ENCODE data around the gene WDR5. TPM values are rescaled to one million over a fixed set of nuclear protein-coding genes. Genes with fewer than 3 reads are reported as not detected.

The WDR5 gene
- total and polyA plus RNA-seq, 2 of the 13 experiments (the other 11 are each of a cell fraction or from before 2014, with no cell fraction given), result 34.3 TPM

DNA sequence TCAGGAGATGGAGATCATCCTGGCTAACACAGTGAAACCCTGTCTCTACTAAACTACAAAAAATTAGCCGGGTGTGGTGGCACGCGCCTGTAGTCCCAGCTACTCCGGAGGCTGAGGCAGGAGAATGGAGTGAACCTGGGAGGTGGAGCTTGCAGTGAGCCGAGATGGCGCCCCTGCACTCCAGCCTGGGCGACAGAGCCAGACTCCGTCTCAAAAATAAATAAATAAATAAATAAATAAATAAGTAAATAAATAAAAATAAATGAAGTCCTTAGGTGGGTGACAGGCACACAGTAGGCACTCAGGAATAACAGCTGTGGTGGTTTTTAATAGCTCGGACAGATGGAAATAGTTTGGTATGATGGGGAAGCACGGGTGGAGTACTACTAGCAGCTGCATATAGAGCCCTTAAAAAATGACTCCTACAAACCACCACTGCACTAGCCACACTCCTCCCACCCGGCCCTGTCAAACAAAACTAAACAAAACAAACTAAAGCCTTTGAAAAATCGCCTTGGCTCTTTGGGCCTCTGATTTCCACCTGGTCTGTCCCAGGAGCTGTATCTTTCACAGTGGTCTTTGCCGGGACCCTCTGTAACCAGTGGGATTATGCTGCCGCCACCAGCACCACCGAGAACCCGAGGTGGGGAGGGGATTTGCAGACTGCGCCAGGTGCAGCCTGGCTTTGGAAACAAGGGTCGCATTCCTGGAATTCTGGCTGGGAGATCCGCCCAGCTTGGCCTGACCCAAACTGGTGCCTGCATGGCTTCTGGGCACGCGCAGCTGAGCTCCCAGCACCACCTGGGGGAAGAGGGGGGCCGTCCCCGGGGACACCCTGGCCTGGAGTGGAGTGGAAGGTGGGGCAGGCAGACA, 5.1 kb upstream of the WDR5 start (continued):
- TF ChIP-seq, protein P1, sequence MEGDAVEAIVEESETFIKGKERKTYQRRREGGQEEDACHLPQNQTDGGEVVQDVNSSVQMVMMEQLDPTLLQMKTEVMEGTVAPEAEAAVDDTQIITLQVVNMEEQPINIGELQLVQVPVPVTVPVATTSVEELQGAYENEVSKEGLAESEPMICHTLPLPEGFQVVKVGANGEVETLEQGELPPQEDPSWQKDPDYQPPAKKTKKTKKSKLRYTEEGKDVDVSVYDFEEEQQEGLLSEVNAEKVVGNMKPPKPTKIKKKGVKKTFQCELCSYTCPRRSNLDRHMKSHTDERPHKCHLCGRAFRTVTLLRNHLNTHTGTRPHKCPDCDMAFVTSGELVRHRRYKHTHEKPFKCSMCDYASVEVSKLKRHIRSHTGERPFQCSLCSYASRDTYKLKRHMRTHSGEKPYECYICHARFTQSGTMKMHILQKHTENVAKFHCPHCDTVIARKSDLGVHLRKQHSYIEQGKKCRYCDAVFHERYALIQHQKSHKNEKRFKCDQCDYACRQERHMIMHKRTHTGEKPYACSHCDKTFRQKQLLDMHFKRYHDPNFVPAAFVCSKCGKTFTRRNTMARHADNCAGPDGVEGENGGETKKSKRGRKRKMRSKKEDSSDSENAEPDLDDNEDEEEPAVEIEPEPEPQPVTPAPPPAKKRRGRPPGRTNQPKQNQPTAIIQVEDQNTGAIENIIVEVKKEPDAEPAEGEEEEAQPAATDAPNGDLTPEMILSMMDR (CRISPR knock-in tag; IDR thresholded peaks at IDR 0.05), result 0 out of 2 replicates have a peak, but pooled peaks have one; percentile 17
- no peak for TF ChIP-seq ZNF782 (CRISPR knock-in tag; IDR thresholded peaks at IDR 0.05; ENCODE audit: borderline replicate concordance)
- TF ChIP-seq AHR (CRISPR knock-in tag; IDR thresholded peaks at IDR 0.05), result 0 out of 2 replicates have a peak, but pooled peaks have one; percentile 30
- no peak for TF ChIP-seq FOXA1 (IDR thresholded peaks at IDR 0.05)
- peak; percentile 25; the same call in 1 of the 2 replicates for TF ChIP-seq FOXA1 (CRISPR knock-in tag; IDR thresholded peaks at IDR 0.05)
- TF ChIP-seq, protein P2, sequence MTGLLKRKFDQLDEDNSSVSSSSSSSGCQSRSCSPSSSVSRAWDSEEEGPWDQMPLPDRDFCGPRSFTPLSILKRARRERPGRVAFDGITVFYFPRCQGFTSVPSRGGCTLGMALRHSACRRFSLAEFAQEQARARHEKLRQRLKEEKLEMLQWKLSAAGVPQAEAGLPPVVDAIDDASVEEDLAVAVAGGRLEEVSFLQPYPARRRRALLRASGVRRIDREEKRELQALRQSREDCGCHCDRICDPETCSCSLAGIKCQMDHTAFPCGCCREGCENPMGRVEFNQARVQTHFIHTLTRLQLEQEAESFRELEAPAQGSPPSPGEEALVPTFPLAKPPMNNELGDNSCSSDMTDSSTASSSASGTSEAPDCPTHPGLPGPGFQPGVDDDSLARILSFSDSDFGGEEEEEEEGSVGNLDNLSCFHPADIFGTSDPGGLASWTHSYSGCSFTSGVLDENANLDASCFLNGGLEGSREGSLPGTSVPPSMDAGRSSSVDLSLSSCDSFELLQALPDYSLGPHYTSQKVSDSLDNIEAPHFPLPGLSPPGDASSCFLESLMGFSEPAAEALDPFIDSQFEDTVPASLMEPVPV (CRISPR knock-in tag; IDR thresholded peaks at IDR 0.05), result no peak
- peak; percentile 72 for TF ChIP-seq ZNF143 (CRISPR knock-in tag; IDR thresholded peaks at IDR 0.05)
- TF ChIP-seq SMARCE1 (IDR thresholded peaks at IDR 0.05; ENCODE audit: borderline replicate concordance), result no peak
- TF ChIP-seq, protein P3, sequence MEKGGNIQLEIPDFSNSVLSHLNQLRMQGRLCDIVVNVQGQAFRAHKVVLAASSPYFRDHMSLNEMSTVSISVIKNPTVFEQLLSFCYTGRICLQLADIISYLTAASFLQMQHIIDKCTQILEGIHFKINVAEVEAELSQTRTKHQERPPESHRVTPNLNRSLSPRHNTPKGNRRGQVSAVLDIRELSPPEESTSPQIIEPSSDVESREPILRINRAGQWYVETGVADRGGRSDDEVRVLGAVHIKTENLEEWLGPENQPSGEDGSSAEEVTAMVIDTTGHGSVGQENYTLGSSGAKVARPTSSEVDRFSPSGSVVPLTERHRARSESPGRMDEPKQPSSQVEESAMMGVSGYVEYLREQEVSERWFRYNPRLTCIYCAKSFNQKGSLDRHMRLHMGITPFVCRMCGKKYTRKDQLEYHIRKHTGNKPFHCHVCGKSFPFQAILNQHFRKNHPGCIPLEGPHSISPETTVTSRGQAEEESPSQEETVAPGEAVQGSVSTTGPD (CRISPR knock-in tag; IDR thresholded peaks at IDR 0.05), result no peak
- TF ChIP-seq, protein P4, sequence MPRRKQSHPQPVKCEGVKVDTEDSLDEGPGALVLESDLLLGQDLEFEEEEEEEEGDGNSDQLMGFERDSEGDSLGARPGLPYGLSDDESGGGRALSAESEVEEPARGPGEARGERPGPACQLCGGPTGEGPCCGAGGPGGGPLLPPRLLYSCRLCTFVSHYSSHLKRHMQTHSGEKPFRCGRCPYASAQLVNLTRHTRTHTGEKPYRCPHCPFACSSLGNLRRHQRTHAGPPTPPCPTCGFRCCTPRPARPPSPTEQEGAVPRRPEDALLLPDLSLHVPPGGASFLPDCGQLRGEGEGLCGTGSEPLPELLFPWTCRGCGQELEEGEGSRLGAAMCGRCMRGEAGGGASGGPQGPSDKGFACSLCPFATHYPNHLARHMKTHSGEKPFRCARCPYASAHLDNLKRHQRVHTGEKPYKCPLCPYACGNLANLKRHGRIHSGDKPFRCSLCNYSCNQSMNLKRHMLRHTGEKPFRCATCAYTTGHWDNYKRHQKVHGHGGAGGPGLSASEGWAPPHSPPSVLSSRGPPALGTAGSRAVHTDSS (CRISPR knock-in tag; conservative IDR thresholded peaks at IDR 0.05), result no peak
- TF ChIP-seq, protein P5, sequence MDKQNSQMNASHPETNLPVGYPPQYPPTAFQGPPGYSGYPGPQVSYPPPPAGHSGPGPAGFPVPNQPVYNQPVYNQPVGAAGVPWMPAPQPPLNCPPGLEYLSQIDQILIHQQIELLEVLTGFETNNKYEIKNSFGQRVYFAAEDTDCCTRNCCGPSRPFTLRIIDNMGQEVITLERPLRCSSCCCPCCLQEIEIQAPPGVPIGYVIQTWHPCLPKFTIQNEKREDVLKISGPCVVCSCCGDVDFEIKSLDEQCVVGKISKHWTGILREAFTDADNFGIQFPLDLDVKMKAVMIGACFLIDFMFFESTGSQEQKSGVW (CRISPR knock-in tag; IDR thresholded peaks at IDR 0.05; ENCODE audit: borderline replicate concordance), result no peak
- TF ChIP-seq ZFX (CRISPR knock-in tag; IDR thresholded peaks at IDR 0.05; ENCODE audit: low read depth), result peak; percentile 53
- TF ChIP-seq MIER2 (CRISPR knock-in tag; IDR thresholded peaks at IDR 0.05), result no peak
- no peak for TF ChIP-seq PLRG1 (conservative IDR thresholded peaks at IDR 0.05)
- TF ChIP-seq, protein P6, sequence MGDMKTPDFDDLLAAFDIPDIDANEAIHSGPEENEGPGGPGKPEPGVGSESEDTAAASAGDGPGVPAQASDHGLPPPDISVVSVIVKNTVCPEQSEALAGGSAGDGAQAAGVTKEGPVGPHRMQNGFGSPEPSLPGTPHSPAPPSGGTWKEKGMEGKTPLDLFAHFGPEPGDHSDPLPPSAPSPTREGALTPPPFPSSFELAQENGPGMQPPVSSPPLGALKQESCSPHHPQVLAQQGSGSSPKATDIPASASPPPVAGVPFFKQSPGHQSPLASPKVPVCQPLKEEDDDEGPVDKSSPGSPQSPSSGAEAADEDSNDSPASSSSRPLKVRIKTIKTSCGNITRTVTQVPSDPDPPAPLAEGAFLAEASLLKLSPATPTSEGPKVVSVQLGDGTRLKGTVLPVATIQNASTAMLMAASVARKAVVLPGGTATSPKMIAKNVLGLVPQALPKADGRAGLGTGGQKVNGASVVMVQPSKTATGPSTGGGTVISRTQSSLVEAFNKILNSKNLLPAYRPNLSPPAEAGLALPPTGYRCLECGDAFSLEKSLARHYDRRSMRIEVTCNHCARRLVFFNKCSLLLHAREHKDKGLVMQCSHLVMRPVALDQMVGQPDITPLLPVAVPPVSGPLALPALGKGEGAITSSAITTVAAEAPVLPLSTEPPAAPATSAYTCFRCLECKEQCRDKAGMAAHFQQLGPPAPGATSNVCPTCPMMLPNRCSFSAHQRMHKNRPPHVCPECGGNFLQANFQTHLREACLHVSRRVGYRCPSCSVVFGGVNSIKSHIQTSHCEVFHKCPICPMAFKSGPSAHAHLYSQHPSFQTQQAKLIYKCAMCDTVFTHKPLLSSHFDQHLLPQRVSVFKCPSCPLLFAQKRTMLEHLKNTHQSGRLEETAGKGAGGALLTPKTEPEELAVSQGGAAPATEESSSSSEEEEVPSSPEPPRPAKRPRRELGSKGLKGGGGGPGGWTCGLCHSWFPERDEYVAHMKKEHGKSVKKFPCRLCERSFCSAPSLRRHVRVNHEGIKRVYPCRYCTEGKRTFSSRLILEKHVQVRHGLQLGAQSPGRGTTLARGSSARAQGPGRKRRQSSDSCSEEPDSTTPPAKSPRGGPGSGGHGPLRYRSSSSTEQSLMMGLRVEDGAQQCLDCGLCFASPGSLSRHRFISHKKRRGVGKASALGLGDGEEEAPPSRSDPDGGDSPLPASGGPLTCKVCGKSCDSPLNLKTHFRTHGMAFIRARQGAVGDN (CRISPR knock-in tag; IDR thresholded peaks at IDR 0.05), result peak; percentile 90
- no peak for TF ChIP-seq GLI4 (CRISPR knock-in tag; IDR thresholded peaks at IDR 0.05; ENCODE audit: borderline replicate concordance)
